Bronchial epithelial cell (primary cell): ENCODE results near the gene OBP2A. TPM values are rescaled to one million over a fixed set of nuclear protein-coding genes. Genes with fewer than 3 reads are reported as not detected.

Experiments
- DNase-seq: peaks from one replicate; pipeline ENCODE4 v3.0.0-alpha.2; 2010; ENCODE audit warnings: low read depth
- FAIRE-seq: peaks from 2 replicates; lab custom pipeline; 2011; peaks lifted over from hg19 to GRCh38; lab: Jason Lieb, UNC
- H3K27me3 ChIP-seq: 2 replicates; pipeline ENCODE4 v1.5.1; 2011; ENCODE audit warnings: low read length; ENCODE audit not compliant: control insufficient read depth, insufficient read depth
- H3K36me3 ChIP-seq: 2 replicates; pipeline ENCODE4 v1.5.1; 2011; ENCODE audit warnings: low read length; ENCODE audit not compliant: control insufficient read depth, insufficient read depth
- H3K4me3 ChIP-seq: 2 replicates; pipeline ENCODE4 v1.5.1; 2011; ENCODE audit warnings: mild to moderate bottlenecking, low read depth, low read length, control low read depth
- total RNA-seq: library from RNA; depleted of rRNA; stranded (reverse); fragments of >200 nt; gene quantifications from 2 replicates; pipeline ENCODE4 v1.2.1, GENCODE V29; 2014
- TF ChIP-seq, protein P1 (sequence below): IDR thresholded peaks from 2 replicates; pipeline ENCODE4 v1.5.1; 2011; ENCODE audit warnings: mild to moderate bottlenecking, moderate library complexity, low read length, control low read depth, inconsistent platforms; ENCODE audit not compliant: insufficient read depth, severe bottlenecking

Gene OBP2A
- total RNA-seq, 1 donor from 2014 or later: not detected

DNA sequence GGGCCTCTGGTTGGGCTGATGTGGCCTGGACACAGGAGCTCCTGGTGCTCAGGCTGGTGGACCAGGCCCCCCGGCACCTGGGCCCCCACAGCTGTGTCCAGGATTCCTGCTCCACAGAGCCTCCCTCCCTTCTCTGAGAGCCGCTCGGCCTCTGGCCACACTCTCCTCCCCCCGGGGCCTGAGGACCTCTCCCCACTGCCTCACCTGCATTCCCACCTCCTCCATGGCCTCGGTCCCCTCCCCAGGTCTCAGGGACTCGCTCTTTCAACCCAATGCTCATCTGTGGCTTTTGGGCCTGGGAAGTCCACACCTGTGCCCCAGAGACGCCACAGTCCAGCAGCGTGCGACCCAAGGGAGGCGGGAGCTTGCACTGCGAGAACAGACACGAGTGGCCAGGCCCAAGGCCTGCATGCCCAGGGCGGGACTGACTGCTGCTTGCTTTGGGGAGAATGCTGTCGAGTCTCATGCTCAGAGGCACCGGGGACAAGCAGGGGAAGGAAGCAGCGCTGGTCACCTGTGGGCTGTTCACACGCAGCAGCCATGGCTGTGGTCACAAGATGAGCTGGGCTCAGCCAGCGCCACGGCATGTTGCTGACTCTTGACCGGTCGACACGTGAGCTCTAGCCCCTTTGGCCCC is 30.2 kb downstream of the OBP2A start:
- H3K4me3 ChIP-seq: no peak overlapping the region
- DNase-seq (no peak), FAIRE-seq (no peak)
- TF ChIP-seq, protein P1, sequence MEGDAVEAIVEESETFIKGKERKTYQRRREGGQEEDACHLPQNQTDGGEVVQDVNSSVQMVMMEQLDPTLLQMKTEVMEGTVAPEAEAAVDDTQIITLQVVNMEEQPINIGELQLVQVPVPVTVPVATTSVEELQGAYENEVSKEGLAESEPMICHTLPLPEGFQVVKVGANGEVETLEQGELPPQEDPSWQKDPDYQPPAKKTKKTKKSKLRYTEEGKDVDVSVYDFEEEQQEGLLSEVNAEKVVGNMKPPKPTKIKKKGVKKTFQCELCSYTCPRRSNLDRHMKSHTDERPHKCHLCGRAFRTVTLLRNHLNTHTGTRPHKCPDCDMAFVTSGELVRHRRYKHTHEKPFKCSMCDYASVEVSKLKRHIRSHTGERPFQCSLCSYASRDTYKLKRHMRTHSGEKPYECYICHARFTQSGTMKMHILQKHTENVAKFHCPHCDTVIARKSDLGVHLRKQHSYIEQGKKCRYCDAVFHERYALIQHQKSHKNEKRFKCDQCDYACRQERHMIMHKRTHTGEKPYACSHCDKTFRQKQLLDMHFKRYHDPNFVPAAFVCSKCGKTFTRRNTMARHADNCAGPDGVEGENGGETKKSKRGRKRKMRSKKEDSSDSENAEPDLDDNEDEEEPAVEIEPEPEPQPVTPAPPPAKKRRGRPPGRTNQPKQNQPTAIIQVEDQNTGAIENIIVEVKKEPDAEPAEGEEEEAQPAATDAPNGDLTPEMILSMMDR: no peak
- H3K36me3 ChIP-seq: no peaks in the 10 kb centered on the region
- no peaks in the 10 kb centered on the region for H3K27me3 ChIP-seq

DNA sequence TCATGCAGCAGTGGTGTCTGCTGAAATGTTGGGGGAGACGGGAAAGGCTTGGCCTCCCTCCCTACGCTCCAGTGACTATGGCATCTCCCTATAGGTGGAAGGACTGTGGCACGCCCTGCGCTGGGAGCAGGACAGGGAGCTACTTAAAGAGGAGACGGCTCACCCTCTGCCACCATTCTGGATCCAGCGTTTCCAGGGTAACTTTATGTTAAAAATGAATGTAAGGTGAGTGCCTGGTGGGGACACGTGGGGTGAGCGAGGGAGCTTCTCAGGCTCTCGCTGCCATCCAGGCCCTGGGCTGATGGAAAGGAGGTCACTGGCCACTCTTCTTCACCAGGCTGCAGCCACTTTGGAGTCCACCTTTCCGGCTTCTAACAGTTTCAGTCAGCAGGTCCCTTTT is 31.3 kb downstream of the OBP2A start:
- TF ChIP-seq, protein P1: no peak
- Histone ChIP-seq H3K36me3 (no peaks in the 10 kb centered on the region), H3K27me3 (no peaks in the 10 kb centered on the region), H3K4me3 (no peak overlapping the region)
- DNase-seq (no peak), FAIRE-seq (no peak)

DNA sequence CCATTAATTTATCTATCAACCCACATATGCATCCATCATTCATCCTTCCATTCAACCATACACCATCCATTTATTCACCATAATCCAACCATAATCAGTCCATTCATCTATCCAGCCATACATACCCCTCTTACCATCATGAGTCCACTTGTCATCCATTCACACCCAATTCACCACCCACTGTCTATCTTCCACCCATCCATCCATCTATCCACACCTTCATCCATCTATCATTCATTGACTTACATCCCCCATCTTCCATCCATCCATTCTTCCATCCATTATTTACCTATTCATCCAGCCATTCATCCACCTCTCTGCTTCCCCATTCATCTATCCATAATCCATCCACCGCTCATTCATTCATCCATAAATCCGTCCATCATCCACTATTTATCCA is 33.4 kb downstream of the OBP2A start:
- DNase-seq: no peak
- no peaks in the 10 kb centered on the region for H3K36me3 ChIP-seq
- TF ChIP-seq, protein P1: no peak
- no peaks in the 10 kb centered on the region for H3K27me3 ChIP-seq
- FAIRE-seq: no peak
- no peak overlapping the region for H3K4me3 ChIP-seq

DNA sequence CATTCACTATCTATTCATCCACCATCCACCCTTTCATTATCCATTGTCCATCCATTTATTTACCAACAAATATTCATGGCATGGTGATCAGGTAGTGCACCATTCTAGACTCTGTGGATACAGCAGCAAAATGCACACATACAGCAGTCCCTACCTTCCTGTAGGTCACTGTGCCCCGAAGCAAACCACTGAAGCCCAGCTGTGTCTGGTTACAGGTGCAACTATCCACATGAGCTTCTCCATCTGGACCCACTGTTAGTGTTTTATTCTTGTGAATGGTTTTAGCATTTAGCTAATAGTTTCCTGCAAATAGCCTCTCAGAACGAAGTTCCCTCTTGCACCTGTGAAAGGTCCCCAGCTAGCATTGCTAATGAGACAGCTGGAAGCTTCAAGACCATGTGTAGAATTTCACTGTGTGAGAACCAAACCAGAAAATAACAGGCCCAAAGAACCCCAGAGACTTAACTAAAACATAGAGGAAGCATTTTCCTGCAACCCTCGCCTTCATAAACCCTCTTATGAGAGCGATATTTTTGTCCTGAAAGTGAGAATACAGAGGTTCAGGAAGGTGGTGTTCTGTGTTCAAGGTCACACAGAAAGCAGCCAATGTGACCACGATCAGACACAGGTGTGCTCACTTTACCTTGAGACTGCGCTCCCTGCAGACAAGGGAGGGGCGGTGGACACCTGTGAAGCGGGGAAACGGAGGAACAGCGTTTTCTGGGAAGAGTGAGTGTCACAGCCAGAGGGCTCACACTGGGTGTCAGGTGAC is 34.1 kb downstream of the OBP2A start:
- TF ChIP-seq, protein P1: no peak
- H3K4me3 ChIP-seq: no peak overlapping the region
- no peak for FAIRE-seq
- no peaks in the 10 kb centered on the region for H3K36me3 ChIP-seq
- DNase-seq: no peak
- H3K27me3 ChIP-seq: no peaks in the 10 kb centered on the region

DNA sequence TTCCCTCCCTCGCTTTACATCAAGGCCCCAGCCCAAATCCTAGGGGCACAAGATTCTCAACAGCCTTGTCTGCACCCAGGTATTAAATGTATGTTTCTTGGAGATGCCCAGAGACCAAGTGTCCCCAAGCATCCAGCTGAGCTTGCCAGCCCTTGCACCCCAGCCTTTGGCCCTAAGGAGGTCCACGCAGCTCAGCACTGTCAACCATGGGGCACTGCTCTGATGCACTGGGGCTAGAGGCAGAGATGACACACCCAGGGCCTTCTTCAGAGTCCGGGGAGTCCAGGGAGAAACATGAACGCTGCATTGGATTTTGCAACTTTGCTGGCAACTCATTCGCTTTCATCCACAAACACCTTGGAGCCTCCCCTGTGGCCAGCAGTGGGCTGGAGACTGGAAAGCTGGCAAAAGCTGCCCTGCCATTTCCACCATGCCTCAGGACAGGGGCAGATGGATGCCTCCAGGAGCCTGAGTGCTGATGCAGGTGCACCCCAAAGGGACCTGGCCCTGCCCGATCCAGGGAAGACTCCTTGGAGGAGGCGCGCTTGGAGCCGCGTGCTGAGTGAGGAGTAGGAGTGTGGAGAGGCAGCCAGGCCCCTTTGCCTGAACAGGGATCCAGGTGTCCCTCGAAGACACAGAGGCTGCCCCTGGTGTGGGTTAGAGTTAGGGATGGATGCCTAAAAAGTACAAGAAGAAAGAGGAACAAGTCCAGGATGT is 34.9 kb downstream of the OBP2A start:
- FAIRE-seq (no peak), DNase-seq (no peak)
- H3K4me3 ChIP-seq: no peak overlapping the region
- H3K27me3 ChIP-seq: no peaks in the 10 kb centered on the region
- no peaks in the 10 kb centered on the region for H3K36me3 ChIP-seq
- TF ChIP-seq, protein P1: no peak
